ENCODE measurements around the gene RPL10L. TPM values are rescaled to one million over a fixed set of nuclear protein-coding genes. Genes with fewer than 3 reads are reported as not detected.

Gene RPL10L
- total RNA-seq, 1 experiment from 2014 or later: not detected

DNA sequence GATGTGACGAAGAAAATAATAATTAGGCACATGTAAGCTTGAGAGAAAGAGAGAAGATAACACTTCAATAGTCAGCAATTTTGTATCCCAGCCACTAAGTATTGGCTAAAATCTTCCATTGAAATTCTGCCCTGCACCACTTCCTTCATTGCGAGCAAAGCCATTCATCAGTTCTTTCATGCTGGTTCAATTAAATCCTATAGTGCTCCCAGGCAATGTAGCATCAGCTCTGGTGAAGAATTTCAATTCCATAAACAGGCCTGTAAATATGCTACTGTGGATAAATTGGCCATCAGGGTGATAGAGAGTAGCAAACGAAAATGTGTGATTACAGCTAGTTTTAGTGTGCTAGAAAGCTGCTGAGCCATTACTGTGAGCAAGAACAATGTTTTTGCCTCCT lies 24.7 kb downstream of the RPL10L start:
- CTCF ChIA-PET: no interaction called here
- no peak for DNase-seq
- BruUV-seq (replicated peaks): no TSS peak
- Mint-ChIP-seq H3K4me1 (ENCODE audit: low read depth, unreplicated experiment) (no peaks in the 10 kb centered on the region), H3K27me3 (ENCODE audit: unreplicated experiment) (no peaks in the 10 kb centered on the region), H3K27ac (ENCODE audit: unreplicated experiment) (no peak overlapping the region), H3K36me3 (ENCODE audit: insufficient read depth, unreplicated experiment) (no peaks in the 10 kb centered on the region), H3K4me3 (ENCODE audit: low read depth, unreplicated experiment) (no peak overlapping the region), H3K9me3 (ENCODE audit: low read depth, unreplicated experiment) (peaks cover 12% of the 10 kb centered on the region)
- TF ChIP-seq, protein P1, sequence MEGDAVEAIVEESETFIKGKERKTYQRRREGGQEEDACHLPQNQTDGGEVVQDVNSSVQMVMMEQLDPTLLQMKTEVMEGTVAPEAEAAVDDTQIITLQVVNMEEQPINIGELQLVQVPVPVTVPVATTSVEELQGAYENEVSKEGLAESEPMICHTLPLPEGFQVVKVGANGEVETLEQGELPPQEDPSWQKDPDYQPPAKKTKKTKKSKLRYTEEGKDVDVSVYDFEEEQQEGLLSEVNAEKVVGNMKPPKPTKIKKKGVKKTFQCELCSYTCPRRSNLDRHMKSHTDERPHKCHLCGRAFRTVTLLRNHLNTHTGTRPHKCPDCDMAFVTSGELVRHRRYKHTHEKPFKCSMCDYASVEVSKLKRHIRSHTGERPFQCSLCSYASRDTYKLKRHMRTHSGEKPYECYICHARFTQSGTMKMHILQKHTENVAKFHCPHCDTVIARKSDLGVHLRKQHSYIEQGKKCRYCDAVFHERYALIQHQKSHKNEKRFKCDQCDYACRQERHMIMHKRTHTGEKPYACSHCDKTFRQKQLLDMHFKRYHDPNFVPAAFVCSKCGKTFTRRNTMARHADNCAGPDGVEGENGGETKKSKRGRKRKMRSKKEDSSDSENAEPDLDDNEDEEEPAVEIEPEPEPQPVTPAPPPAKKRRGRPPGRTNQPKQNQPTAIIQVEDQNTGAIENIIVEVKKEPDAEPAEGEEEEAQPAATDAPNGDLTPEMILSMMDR (IDR thresholded peaks at IDR 0.05; ENCODE audit: unreplicated experiment): no peak
- intact Hi-C loops (cut with micrococcal nuclease; ENCODE audit: unreplicated experiment): no loop called here
